GM19023 (cell line): ENCODE measurements around the gene CARS1.
A peak's percentile ranks its signal among the peaks of the same experiment; 100 is the strongest.

Experiments
- ATAC-seq: cut with Tn5 transposase; IDR thresholded peaks from one replicate; pipeline ENCODE4 v1.9.1; 2021; ENCODE audit warnings: mild to moderate bottlenecking, moderate library complexity; ENCODE audit not compliant: unreplicated experiment

Gene CARS1

DNA sequence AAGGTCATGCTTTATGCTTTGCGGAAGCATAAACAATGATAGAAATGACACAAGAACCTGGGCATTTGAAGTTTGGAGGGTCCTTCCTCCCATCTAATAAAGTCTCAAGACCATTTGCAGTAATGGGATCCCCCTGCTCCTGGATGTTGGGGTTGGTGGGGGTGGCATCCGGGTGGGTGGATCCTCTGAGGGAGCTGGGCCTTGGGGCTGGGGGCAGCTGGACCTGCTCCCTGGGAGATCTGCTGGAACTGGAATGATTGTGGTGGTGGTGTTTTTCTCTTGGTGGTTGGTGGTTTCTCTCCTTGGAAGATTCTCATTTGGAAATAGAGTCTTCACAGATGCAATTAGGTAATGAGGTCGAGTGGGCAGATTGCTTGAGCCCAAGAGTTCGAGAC, 62.9 kb downstream of the CARS1 start:
- no peak for ATAC-seq

DNA sequence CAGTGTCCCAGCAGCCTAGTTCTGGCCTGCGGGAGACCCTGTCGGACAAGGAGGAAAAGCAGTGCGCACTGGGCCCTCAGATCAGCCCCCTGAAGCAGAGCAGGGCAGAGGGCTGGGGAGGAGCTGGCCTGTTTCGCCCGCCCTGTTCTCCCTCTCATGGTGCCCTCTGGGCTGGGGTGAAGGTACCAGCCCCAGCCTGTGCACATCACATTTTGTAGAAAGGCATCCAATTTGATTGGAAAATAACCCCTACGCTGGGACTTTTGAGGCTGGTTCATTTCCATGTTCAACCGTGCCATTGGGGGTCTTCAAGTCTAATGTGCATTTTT, 64.3 kb downstream of the CARS1 start:
- ATAC-seq: no peak

DNA sequence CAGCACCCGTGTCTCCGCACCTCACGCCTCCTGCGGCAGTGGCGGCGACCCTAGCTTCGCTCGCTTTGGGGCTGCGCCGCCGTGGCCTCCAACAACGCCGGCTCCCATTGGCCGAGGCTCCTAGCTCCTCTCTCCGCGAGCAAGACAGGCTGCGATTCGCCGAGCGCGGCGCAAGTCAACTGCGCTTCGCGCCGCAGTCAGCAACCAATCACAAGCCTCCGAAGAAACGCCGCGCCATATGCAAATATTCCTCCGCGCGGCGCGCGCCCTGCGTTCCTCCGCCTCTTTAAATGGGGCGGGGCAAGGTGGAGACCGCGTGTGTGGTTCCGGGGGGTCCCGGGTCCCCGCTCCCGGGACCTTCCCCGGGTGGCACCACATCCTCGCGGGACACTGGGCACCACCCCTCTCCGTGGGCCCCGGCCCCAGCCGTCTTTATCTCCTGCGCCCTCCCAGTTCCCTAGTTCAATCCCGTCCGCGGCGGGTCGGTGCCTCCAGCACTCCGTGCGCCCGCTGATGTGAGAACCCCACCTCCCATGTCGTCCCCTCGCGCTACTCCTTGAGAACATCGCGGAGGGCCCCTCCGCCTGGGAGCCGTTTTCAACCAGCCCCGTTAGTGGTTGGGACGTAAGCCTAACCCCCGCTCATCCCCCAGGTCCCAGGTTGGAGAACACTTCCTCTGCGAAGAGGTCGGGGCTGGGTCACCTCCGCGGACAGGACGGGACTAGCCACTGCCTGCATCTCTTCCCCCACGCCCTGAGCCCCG, 64.8 kb downstream of the CARS1 start, which contains the start of gene NAP1L4:
TSS of gene NAP1L4 (minus strand) at position 96 of the 763 bp plus-strand sequence. CDS start 13,109 bp downstream, outside the sequence.
- ATAC-seq: peak; percentile 88

DNA sequence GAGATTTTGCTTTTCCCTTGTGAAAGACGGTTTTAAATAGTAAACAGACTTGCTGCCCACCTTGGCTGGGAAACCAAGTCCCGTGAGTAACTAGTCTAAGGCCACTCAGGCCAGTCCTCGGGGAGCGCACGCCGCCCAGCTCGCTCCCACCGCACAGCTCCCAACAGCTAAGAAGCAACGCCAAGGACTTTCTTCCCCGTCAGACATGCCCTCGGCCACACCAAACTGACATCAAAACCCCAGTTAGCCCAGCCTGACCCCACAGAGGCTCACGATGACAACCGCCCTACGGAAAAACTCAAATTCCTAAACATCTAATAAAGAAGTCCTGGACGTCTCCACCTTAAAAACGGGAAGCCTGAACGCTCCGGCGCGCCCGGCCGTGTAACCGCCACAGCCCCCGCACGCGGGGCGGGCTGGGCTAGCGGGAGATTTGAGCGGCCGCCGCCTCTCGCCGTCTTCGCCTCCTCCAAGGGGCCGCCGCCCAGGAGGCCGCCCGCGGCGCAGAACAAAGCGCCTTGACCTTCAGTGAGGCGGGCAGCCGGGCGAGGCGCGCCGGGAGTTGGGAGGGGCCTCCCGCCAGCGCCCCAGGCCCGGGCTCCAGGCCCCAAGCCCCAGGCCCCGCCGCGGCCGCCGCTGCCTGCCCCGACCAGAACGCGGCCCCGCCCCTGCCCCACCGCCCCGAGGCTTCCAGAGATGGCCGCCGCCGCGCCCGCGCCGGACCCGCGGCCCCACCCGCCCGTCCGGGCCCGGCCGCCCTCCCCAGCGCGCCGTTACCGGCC, 65.6 kb downstream of the CARS1 start:
- ATAC-seq: peak; percentile 41

DNA sequence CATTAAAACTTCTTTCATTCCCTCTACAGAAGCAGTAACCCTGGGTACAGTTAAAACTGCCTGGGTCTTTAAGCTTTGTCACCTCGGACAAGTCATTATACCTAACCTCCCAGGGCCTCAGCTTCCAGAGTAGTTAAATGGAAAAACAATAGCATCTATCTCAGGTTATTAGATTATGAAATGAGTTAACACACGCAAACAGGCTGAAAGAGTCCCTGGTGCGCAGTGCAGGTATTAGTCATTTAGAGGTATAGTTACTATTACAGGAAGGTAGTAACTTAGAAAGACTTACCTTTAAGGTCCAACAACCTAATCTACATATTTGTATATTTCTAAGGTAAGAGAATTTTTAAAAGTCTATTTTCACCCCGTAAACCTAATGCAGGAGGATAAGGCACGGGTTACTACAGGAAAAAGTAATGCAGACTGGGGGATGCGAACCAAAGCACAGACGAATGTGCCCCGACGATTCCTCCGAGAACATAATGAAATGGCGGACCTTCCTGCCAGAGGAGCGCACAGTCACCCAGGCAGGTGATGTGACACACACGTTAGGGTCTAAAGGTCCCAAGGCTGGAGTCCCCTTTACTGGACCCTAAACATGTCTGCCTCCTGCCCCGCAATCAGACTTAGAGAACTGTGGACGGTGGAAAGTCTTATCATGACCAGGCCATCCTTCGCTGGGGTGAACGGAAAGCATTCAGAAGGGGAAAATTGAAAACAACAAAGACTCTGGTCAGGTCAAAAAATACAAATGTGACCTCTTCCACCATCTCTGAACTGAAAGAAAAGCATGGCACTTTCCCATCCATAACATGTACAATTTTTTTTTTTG, 66.4 kb downstream of the CARS1 start:
- no peak for ATAC-seq

DNA sequence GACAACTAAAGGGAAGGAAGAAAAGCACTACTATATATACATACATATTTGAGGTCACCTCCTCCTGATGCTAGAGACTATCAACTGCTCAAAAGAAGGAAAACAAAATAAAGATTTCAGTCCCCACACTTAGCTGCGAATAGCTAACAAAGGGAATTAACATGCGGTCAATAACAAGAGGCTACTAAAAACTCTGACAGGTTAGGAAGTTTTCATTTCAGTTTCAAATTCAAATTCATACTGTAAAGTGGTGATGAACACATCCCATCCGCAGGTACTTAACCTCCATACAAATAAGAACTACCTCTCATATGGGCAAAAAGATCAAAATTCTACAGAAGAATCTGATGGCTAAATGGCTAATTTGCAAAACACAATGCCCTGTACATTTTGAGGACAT, 67.7 kb downstream of the CARS1 start:
- no peak for ATAC-seq

DNA sequence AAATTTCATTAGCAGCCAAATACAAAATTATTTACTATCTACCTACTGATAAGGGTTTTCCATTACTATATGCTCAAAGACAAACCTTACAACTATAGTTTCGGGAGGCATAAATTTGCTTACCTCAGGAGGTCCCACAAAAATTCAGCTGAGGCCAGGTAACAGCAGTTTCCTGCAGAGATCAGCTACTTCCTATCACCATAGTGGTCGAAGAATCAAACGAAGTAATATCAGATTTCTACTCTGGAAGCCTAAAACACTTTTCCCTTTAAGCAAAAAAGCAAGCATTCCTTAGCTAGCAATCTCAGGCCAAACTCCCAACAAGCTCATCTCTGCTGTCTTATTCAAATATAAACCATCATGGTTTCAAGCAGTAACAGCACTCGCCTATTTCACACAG, 68.2 kb downstream of the CARS1 start:
- no peak for ATAC-seq

DNA sequence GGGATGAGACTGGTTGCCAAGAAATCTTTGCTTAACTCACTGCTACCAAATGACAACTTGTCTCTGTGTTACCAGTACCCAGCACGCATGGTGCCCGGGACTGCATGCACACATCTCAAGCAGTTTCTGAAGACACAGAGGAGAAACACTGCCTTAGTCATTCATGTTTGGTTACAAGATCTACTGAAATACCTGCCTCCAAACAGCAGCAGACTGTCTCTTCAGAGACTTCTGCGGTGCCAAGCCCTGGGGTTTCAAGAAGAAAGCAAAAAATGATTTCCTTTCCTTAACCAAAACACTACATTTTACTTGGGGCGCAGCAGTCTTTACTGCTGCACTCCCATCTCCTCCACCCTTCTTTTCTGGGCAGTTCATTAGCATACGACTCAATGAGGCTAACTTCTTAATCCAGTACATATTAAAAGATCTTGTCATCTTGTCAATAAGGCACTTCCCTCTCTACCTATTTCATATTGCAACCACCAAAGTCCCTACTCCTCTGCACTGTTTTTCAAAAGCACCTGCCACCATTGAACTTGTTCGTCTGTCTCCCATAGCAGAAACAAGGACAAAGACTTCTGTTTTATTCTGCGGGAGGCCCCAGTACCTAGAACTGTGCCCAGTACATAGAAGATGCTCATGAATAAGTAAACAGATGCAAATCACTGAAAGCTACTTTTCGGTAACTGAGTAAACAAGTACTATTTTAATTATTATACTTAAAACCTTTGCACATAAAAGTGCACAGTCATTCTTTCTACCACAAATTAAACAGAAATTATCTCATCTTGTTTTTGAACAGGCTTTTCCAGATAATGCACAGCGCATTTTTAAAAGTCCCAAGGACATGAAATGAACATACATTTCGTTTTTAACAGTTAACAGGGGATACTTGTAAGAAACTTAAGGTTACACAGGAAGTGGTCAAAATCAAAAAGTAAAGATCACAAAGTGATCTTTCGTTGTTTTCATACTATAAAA, 69.1 kb downstream of the CARS1 start:
- ATAC-seq: no peak

DNA sequence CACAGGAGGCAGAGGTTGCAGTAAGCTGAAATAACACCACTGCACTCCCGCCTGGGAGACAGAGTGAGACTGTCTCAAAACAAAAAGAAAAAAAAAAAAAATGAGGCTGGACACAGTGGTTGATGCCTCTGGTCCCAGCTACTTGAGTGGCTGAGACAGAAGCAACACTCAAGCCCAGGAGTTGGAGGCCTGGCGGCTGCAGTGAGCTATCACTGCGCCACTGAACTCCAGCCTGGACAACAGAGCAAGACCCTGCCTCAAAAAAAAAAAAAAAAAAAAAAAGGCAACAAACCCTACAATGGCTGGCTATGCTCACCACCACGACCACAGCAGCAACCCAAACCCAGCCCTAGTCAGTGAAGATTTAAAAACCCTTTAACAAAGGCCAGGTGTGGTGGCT, 73.3 kb downstream of the CARS1 start:
- ATAC-seq: no peak

DNA sequence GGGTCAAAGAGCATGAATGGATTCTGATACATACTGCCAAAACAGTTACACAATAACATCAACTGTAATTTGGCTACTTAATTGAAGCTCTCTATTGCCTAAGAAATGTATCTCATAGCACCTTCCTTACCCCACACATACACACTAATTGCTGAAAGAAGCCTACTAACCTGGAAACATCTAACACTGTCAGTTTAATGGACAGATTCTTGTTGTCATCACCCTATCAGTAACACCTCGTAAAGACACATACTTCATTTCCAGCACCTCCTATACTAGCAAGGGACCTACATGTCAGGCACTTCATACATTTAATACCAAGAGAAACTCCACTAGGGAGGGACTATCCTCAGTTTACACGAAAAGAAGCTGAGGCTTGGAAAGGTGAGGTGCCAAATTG, 75.0 kb downstream of the CARS1 start:
- ATAC-seq: no peak

DNA sequence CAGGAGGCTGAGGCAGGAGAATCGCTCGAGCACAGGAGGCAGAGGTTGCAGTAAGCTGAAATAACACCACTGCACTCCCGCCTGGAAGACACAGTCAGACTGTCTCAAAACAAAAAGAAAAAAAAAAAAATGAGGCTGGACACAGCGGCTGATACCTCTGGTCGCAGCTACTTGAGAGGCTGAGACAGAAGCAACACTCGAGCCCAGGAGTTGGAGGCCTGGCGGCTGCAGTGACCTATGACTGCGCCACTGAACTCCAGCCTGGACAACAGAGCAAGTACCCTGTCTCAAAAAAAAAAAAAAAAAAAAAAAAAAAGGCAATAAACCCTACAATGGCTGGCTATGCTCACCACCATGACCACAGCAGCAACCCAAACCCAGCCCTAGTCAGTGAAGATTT, 76.1 kb downstream of the CARS1 start:
- no peak for ATAC-seq

DNA sequence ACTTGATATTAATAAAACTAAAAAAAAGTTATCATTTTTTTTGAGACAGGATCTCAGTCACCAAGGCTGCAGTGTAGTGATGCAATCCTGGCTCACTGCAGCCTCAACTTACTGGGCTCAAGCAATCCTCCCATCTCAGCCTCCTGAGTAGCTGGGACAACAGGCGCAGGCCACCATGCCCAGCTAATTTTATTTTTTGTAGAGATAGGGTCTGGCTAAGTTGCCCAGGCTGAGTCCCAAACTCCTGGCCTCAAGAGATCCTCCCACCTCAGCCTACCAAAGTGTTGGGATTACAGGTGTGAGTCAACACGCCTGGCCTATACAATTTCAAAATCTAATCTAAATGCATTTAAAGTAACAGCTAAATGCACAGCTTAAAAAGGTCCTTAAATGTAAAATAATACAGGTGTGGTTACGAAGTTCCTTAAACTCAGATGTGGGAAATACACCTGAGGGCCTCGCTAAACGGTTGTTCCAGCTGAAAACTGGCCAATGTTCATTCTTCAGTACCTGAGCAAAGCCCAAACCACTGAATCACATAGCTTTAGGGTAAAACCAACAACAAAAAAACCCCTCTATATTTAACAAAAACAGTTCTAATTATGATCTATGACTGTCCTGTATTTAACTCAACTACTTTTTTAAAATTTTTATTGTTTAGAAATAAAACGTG, 76.9 kb downstream of the CARS1 start:
- ATAC-seq: no peak

DNA sequence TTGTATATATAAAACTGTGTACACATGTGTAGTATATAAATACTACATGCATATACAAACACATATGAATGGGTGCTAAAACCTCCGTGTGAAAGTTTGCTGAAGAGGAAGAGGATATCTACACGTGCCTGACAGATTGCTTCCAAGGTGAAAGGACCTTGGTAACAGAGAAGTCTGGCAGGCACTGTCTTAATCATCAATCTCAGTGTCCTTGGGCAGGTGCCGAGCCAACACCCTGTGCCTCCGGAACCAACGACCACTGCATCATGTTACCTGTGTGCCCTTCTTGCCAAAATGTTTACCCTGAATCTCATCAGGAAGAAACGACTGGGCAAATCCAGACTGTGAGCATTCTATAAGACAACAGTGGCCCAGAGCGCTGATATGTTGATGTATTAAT, 80.1 kb downstream of the CARS1 start:
- ATAC-seq: no peak

DNA sequence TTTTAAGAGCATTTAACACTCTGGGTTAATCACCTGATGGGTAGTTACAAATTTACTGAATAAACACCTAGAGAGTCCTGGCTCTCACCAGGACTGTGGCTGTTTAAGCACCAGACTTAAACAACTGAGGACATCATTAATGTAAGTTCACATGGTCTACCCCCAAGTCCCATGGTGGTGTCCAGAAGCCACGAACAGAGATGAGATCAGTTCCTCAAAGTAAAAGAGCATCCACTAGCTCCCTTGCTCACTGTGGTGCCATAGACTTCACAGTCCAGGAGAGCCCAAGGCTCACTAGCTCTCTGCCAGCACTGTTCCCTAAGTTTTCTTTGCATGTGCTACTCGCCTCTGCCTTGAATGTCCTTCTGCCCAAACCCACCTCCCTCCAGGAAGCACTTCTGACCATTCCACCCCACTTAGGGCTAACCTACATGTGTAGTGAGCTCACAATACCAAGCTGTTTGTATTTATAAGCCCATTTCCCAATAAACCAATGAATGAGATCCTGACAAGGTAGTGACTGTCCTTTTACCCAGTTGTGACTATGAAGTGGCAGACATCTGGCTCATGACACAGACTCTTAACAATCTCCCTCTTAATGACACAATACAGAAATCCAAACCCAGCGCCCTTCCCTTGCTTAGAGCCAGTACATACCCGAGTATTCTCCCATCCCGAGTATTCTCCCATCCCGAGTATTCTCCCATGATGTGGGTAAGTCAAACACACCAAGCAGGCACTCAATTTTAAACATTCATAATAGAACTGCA, 80.7 kb downstream of the CARS1 start:
- ATAC-seq: no peak

DNA sequence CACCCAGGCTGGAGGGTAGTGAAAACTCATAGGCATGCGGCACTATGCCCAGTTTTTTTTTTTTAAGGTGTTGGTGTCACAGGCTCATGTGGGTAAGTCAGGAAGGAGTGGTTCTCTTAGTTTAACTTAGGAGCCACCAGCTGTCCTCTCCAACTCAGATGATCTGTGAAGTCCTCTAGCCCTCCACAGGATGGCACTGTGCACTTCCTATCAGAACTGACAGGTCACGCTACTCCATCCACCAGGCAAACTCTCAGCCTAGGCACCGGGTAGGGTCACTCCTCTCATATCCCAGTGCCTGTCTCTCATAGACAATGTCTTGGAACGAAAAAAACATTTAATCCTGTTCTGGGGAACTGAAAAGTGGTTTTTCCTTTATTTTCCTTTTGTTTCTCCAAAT, 81.6 kb downstream of the CARS1 start:
- ATAC-seq: no peak

DNA sequence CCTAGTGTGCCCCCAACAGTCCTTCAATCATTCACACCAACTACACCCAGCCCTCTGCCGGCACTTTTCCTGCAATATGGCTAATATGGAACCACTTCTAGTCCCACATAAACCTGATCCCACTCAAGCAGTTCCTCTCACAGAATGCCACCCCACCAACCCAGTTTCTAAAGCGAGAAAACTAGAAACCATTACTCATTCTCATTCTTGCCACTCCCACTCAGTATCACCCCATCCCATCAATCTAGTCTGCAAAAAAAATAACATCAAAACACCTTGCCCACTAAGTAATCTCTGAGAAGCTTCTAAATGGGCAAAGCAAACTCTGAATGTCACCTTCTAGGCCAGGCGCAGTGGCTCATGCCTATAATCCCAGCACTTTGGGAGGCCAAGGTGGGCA, 83.0 kb downstream of the CARS1 start:
- ATAC-seq: no peak

DNA sequence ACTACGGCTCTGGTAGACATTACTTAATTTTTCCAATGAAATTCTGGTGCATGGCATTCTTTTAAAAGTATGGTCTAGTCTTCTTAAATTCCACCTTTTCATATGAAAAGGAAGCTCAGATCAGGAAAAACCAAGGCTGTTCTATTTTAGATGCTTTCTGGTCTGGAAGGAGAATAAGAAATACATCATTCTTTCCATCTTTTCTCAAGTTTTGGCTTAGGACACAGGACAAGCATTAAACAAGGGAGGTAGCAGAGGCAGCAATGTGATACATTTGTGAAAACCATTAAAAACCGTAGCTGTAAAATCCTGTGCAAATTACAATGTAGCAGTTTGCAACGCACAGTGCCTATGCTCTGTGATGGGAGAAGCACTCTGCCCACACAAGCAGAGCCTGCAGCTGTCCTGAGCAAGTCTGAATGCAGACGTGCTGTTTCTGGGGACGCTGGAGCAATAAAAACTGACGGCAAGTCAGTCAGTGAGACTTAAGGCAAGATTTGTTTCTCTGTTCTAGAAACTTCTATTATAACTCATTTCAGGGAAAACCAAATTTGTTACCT, 88.8 kb downstream of the CARS1 start:
- ATAC-seq: no peak

DNA sequence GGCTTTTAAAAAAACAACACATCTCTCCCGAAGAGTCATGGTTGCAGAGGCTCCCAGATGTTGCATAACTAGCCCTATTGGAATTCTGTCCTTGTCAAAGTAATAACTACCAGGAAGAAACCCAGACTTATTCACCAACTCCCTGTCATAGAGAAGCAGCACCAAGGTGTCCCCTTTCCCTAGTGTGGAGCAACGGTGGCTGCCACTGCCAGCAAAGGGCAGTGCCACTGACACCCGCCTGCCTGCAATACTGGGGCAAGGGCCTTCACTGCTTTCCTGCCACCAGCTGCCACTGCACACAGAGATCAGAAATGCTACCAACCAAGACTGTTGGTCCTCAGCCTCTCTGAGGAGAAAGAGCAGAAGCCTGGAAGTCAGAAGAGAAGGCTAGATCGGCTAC, 92.4 kb downstream of the CARS1 start:
- ATAC-seq: no peak

DNA sequence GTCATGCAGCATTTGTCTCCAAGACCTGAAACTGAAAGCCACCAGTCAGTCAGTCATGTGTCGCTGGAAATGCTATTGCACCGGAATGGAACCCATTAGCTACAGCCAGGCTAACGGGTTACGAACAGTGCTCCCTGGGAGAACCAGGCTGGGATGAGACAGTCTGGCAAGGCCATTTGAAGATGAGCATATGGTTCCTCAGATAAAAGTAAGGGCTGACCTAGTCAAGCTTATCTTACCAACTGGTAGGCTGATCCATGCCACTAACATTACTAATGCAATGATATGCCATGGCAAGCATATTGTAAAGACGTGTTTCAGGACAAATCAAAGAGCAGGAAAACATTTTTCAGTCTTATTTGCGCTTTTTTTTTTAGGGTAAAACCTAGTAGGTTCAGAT, 93.5 kb downstream of the CARS1 start:
- ATAC-seq: no peak
